ENCODE data around the gene KASH5.
A peak's percentile ranks its signal among the peaks of the same experiment; 100 is the strongest.
"Not testable (repeated sequence)": the region's sequence is repeated elsewhere in the genome, so short reads cannot be mapped to it uniquely, and the experiment has no call there.

The KASH5 gene

GRCh38 chr19:49438261-49438660 lies 50.2 kb downstream of the KASH5 start:
- H3K4me3 Mint-ChIP-seq: no peak overlapping the region

GRCh38 chr19:49439836-49440235 lies 51.8 kb downstream of the KASH5 start:
- no peak for DNase-seq (ENCODE audit: low spot score)
- H3K4me1 Mint-ChIP-seq (ENCODE audit: low read depth): peaks cover 35% of the 10 kb centered on the region
- H3K27me3 Mint-ChIP-seq (ENCODE audit: low read depth): peaks cover 76% of the 10 kb centered on the region
- H3K4me3 Mint-ChIP-seq: no peak overlapping the region
- H3K9me3 Mint-ChIP-seq: no peaks in the 10 kb centered on the region
- no peak overlapping the region for H3K27ac Mint-ChIP-seq
- peaks cover 1% of the 10 kb centered on the region for H3K36me3 Mint-ChIP-seq (ENCODE audit: low read depth)

More at GRCh38 chr19:49438261-49438660, 50.2 kb downstream of the KASH5 start:
- Mint-ChIP-seq H3K27ac (no peak overlapping the region), H3K27me3 (ENCODE audit: low read depth) (peaks cover 89% of the 10 kb centered on the region), H3K36me3 (ENCODE audit: low read depth) (no peaks in the 10 kb centered on the region), H3K4me1 (ENCODE audit: low read depth) (peaks cover 29% of the 10 kb centered on the region), H3K9me3 (no peaks in the 10 kb centered on the region)
- DNase-seq (ENCODE audit: low spot score): no peak

GRCh38 chr19:49440439-49441209 lies 52.6 kb downstream of the KASH5 start:
- peaks cover 7% of the 10 kb centered on the region for H3K36me3 Mint-ChIP-seq (ENCODE audit: low read depth)
- peaks cover 68% of the 10 kb centered on the region for H3K27me3 Mint-ChIP-seq (ENCODE audit: low read depth)
- H3K4me3 Mint-ChIP-seq: peak overlapping the region; percentile 73
- no peaks in the 10 kb centered on the region for H3K9me3 Mint-ChIP-seq
- no peak for DNase-seq (ENCODE audit: low spot score)
- H3K27ac Mint-ChIP-seq: no peak overlapping the region
- H3K4me1 Mint-ChIP-seq (ENCODE audit: low read depth): peaks cover 36% of the 10 kb centered on the region

- Mint-ChIP-seq H3K27me3 (ENCODE audit: low read depth) (peaks cover 61% of the 10 kb centered on the region), H3K27ac (peak within 1 kb of the TSS; percentile 87), H3K4me3 (peak within 1 kb of the TSS; percentile 83), H3K9me3 (no peaks in the 10 kb centered on the region), H3K4me1 (ENCODE audit: low read depth) (peaks cover 29% of the 10 kb centered on the region), H3K36me3 (ENCODE audit: low read depth) (peaks cover 13% of the 10 kb centered on the region)
- DNase-seq (ENCODE audit: low spot score): no peak
Observed at GRCh38 chr19:49441210-49441959, 53.3 kb downstream of the KASH5 start, which contains the start of gene SLC17A7. Gene SLC17A7, minus strand, starts transcription at chr19:49441527. Its CDS starts 148 bp downstream, at chr19:49441379.

- Mint-ChIP-seq H3K27ac (peak overlapping the region; percentile 87), H3K36me3 (ENCODE audit: low read depth) (peaks cover 18% of the 10 kb centered on the region), H3K27me3 (ENCODE audit: low read depth) (peaks cover 55% of the 10 kb centered on the region), H3K4me3 (peak overlapping the region; percentile 83), H3K4me1 (ENCODE audit: low read depth) (peaks cover 27% of the 10 kb centered on the region), H3K9me3 (no peaks in the 10 kb centered on the region)
- no peak for DNase-seq (ENCODE audit: low spot score)
Observed at GRCh38 chr19:49441960-49442350, 53.9 kb downstream of the KASH5 start.

- DNase-seq (ENCODE audit: low spot score): no peak
- H3K27me3 Mint-ChIP-seq (ENCODE audit: low read depth): peaks cover 51% of the 10 kb centered on the region
- H3K4me1 Mint-ChIP-seq (ENCODE audit: low read depth): peaks cover 26% of the 10 kb centered on the region
- H3K9me3 Mint-ChIP-seq: no peaks in the 10 kb centered on the region
- peak overlapping the region; percentile 87 for H3K27ac Mint-ChIP-seq
- H3K4me3 Mint-ChIP-seq: peak overlapping the region; percentile 83
- peaks cover 21% of the 10 kb centered on the region for H3K36me3 Mint-ChIP-seq (ENCODE audit: low read depth)
Observed at GRCh38 chr19:49442354-49442753, 54.3 kb downstream of the KASH5 start.

GRCh38 chr19:49442771-49443365 lies 54.8 kb downstream of the KASH5 start:
- Mint-ChIP-seq H3K4me3 (peak overlapping the region; percentile 83), H3K27ac (peak overlapping the region; percentile 87), H3K36me3 (ENCODE audit: low read depth) (peaks cover 25% of the 10 kb centered on the region), H3K27me3 (ENCODE audit: low read depth) (peaks cover 46% of the 10 kb centered on the region), H3K9me3 (no peaks in the 10 kb centered on the region), H3K4me1 (ENCODE audit: low read depth) (peaks cover 26% of the 10 kb centered on the region)
- peak; percentile 72 for DNase-seq (ENCODE audit: low spot score)

GRCh38 chr19:49443366-49444099 lies 55.5 kb downstream of the KASH5 start:
- H3K4me1 Mint-ChIP-seq (ENCODE audit: low read depth): peaks cover 30% of the 10 kb centered on the region
- peaks cover 30% of the 10 kb centered on the region for H3K36me3 Mint-ChIP-seq (ENCODE audit: low read depth)
- H3K27me3 Mint-ChIP-seq (ENCODE audit: low read depth): peaks cover 39% of the 10 kb centered on the region
- peak; percentile 93 for DNase-seq (ENCODE audit: low spot score)
- peak overlapping the region; percentile 83 for H3K4me3 Mint-ChIP-seq
- H3K27ac Mint-ChIP-seq: peak overlapping the region; percentile 87
- no peaks in the 10 kb centered on the region for H3K9me3 Mint-ChIP-seq

GRCh38 chr19:49444100-49444700 lies 56.2 kb downstream of the KASH5 start:
- DNase-seq (ENCODE audit: low spot score); H3K9me3 Mint-ChIP-seq: not testable (repeated sequence)
- H3K4me1 Mint-ChIP-seq (ENCODE audit: low read depth): peaks cover 34% of the 10 kb centered on the region
- H3K36me3 Mint-ChIP-seq (ENCODE audit: low read depth): peaks cover 33% of the 10 kb centered on the region
- H3K27me3 Mint-ChIP-seq (ENCODE audit: low read depth): peaks cover 32% of the 10 kb centered on the region
- H3K4me3 Mint-ChIP-seq: peak overlapping the region; percentile 83
- H3K27ac Mint-ChIP-seq: peak overlapping the region; percentile 87

GRCh38 chr19:49445997-49446396 lies 57.9 kb downstream of the KASH5 start:
- H3K27me3 Mint-ChIP-seq (ENCODE audit: low read depth): peaks cover 14% of the 10 kb centered on the region
- no peak for DNase-seq (ENCODE audit: low spot score)
- H3K36me3 Mint-ChIP-seq (ENCODE audit: low read depth): peaks cover 45% of the 10 kb centered on the region
- H3K4me3 Mint-ChIP-seq: no peak overlapping the region
- no peak overlapping the region for H3K27ac Mint-ChIP-seq
- H3K9me3 Mint-ChIP-seq: no peaks in the 10 kb centered on the region
- H3K4me1 Mint-ChIP-seq (ENCODE audit: low read depth): peaks cover 41% of the 10 kb centered on the region

GRCh38 chr19:49447485-49448431 lies 59.7 kb downstream of the KASH5 start:
- H3K9me3 Mint-ChIP-seq: no peaks in the 10 kb centered on the region
- peaks cover 39% of the 10 kb centered on the region for H3K4me1 Mint-ChIP-seq (ENCODE audit: low read depth)
- no peak overlapping the region for H3K4me3 Mint-ChIP-seq
- H3K27ac Mint-ChIP-seq: no peak overlapping the region
- H3K27me3 Mint-ChIP-seq (ENCODE audit: low read depth): peaks cover under 1% of the 10 kb centered on the region
- DNase-seq (ENCODE audit: low spot score): no peak
- H3K36me3 Mint-ChIP-seq (ENCODE audit: low read depth): peaks cover 52% of the 10 kb centered on the region

- H3K27me3 Mint-ChIP-seq (ENCODE audit: low read depth): no peaks in the 10 kb centered on the region
- H3K27ac Mint-ChIP-seq: peak overlapping the region; percentile 21
- DNase-seq (ENCODE audit: low spot score): no peak
- no peaks in the 10 kb centered on the region for H3K9me3 Mint-ChIP-seq
- peaks cover 52% of the 10 kb centered on the region for H3K36me3 Mint-ChIP-seq (ENCODE audit: low read depth)
- H3K4me1 Mint-ChIP-seq (ENCODE audit: low read depth): peaks cover 42% of the 10 kb centered on the region
- no peak overlapping the region for H3K4me3 Mint-ChIP-seq
Observed at GRCh38 chr19:49448432-49448786, 60.4 kb downstream of the KASH5 start.

Data from T-helper 2 cell treated with Interferon-gamma antibody and Interleukin-4, amounts not matched to agents 5 μg/mL and 100 μg/mL, for 36 hours (primary cell).